ENCODE data around the gene PRMT7. TPM values are rescaled to one million over a fixed set of nuclear protein-coding genes. Genes with fewer than 3 reads are reported as not detected.

PRMT7 gene
- total RNA-seq, 3 donors from 2014 or later = 31.0 to 42.2 (median 41.0) TPM

- ATAC-seq (no peak), DNase-seq (no peak)
- Histone ChIP-seq H3K36me3 (ENCODE audit: low read depth) (peaks cover 9% of the 10 kb centered on the region), H3K4me1 (ENCODE audit: low read depth) (no peaks in the 10 kb centered on the region), H3K9me3 (no peaks in the 10 kb centered on the region), H3K4me3 (no peak overlapping the region)
- intact Hi-C loops (cut with DNase I, micrococcal nuclease) = no loop called here
- no peak for TF ChIP-seq CTCF (IDR thresholded peaks at IDR 0.05)
Measured at GRCh38 chr16:68296291-68296690, 14.5 kb upstream of the PRMT7 start.

GRCh38 chr16:68296693-68297092 is 14.1 kb upstream of the PRMT7 start:
- no peak for ATAC-seq
- no peaks in the 10 kb centered on the region for H3K9me3 ChIP-seq
- H3K36me3 ChIP-seq (ENCODE audit: low read depth) = peaks cover 9% of the 10 kb centered on the region
- no peak for TF ChIP-seq CTCF (IDR thresholded peaks at IDR 0.05)
- H3K4me3 ChIP-seq = no peak overlapping the region
- no peak for DNase-seq
- no peaks in the 10 kb centered on the region for H3K4me1 ChIP-seq (ENCODE audit: low read depth)
- intact Hi-C loops (cut with DNase I, micrococcal nuclease) = no loop called here

- Histone ChIP-seq H3K4me1 (ENCODE audit: low read depth) (no peaks in the 10 kb centered on the region), H3K9me3 (no peaks in the 10 kb centered on the region), H3K36me3 (ENCODE audit: low read depth) (peaks cover 9% of the 10 kb centered on the region), H3K4me3 (no peak overlapping the region)
- DNase-seq = no peak
- intact Hi-C loops (cut with DNase I, micrococcal nuclease) = no loop called here
- ATAC-seq = no peak
- no peak for TF ChIP-seq CTCF (IDR thresholded peaks at IDR 0.05)
Measured at GRCh38 chr16:68297908-68298307, 12.9 kb upstream of the PRMT7 start.

- no peak for TF ChIP-seq CTCF (IDR thresholded peaks at IDR 0.05)
- Histone ChIP-seq H3K36me3 (ENCODE audit: low read depth) (peaks cover 9% of the 10 kb centered on the region), H3K4me1 (ENCODE audit: low read depth) (no peaks in the 10 kb centered on the region), H3K9me3 (no peaks in the 10 kb centered on the region), H3K4me3 (no peak overlapping the region)
- DNase-seq (no peak), ATAC-seq (no peak)
- intact Hi-C loops (cut with DNase I, micrococcal nuclease) = no loop called here
Measured at GRCh38 chr16:68298312-68298711, 12.5 kb upstream of the PRMT7 start.

GRCh38 chr16:68298907-68299561 is 11.8 kb upstream of the PRMT7 start:
- Histone ChIP-seq H3K36me3 (ENCODE audit: low read depth) (peaks cover 9% of the 10 kb centered on the region), H3K9me3 (no peaks in the 10 kb centered on the region), H3K4me3 (no peak overlapping the region), H3K4me1 (ENCODE audit: low read depth) (no peaks in the 10 kb centered on the region)
- no peak for TF ChIP-seq CTCF (IDR thresholded peaks at IDR 0.05)
- intact Hi-C loops (cut with DNase I, micrococcal nuclease) = no loop called here
- DNase-seq (no peak), ATAC-seq (peak; percentile 11)

All from mucosa of descending colon (tissue), 3 donors.